ENCODE measurements around the gene PTK7.

DNA sequence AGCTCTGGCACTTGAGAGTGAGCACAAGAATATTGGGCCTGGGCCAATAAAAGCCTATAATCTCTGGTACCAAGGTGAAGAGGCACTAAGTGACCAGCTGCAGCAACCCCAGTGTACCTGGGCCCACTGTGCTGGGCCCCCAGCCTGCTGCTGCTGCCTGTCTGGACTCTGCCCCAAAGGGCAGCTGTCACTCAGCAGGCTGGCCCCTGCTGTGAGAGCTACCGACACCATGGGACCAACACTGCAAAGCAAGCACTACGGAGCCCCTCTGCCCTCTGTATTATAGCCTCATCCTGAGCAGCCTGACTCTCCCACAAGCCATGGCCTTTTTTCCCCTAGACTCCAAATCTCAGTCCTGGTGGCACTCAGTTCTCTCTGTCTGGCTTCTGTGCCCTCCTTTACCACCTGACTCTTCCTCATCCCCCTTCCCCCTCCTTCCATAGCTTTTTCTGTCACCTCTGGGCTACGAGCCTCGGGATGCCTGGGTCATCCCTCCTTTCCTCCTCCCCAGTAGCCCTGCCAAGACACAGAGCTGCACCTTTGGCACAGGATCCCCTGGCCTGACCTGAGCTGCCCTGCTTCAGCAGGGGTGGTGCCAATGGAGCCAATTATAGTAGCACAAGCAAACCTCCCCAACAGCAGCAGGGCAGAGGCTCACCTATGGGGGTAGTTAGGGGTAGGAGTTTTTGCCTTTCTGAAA is 40.5 kb upstream of the PTK7 start:
- TF ChIP-seq, protein P1, sequence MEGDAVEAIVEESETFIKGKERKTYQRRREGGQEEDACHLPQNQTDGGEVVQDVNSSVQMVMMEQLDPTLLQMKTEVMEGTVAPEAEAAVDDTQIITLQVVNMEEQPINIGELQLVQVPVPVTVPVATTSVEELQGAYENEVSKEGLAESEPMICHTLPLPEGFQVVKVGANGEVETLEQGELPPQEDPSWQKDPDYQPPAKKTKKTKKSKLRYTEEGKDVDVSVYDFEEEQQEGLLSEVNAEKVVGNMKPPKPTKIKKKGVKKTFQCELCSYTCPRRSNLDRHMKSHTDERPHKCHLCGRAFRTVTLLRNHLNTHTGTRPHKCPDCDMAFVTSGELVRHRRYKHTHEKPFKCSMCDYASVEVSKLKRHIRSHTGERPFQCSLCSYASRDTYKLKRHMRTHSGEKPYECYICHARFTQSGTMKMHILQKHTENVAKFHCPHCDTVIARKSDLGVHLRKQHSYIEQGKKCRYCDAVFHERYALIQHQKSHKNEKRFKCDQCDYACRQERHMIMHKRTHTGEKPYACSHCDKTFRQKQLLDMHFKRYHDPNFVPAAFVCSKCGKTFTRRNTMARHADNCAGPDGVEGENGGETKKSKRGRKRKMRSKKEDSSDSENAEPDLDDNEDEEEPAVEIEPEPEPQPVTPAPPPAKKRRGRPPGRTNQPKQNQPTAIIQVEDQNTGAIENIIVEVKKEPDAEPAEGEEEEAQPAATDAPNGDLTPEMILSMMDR (IDR thresholded peaks at IDR 0.05) = no peak
- TF ChIP-seq EZH2 (IDR thresholded peaks at IDR 0.05) (no peak), EZH2phosphoT487 (IDR thresholded peaks at IDR 0.05) (no peak)

All from neural progenitor cell (in vitro differentiated cells).